SKM-1 (cell line): Measurements from ENCODE around the gene RFX7.
"Not testable (repeated sequence)": the region's sequence is repeated elsewhere in the genome, so short reads cannot be mapped to it uniquely, and the experiment has no call there.

Experiments used
- DNase-seq: peaks from one replicate; lab custom pipeline; 2025; ENCODE audit not compliant: unreplicated experiment; lab: John Stamatoyannopoulos, UW

RFX7 gene

GRCh38 chr15:56243163-56244037, at the start of gene RFX7:
TSS of gene RFX7 (minus strand) at chr15:56243879. CDS start at chr15:56243285, 594 bp downstream.
- DNase-seq, result peak; percentile 47

DNA sequence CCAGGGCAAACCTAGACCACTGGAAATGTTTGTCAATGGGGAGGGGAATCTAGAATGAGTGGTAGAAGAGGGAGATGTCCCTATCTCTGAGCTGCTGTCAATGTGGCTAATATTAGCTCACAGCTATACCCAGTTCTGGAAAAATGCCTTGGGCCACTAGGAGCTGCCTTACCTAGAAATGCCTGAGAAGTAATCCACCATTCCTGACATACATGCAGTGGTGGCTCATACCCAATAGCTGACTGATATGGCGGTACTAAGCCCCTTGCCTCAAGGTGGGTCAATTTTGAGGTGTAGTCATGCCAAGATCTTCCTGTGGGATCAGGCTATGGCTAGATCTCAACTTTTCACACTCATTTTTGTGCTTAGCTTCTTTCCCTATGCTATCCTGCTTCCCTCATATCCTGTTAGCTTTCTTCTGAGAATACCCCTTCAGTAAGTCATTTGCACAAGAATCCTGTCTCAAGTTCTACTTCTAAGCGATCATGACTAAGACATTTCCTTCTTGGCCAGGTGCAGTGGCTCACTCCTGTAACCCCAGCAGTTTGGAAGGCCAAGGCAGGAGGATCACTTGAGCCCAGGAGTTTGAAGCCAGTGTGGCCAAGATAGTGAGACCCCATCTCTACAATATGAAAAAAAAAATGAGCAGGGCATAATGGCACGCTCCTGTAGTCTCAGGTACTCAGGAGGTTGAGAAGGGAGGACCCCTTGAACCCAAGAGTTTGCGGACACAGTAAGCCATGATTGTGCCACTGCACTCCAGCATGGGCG, 49.1 kb upstream of the RFX7 start:
- no peak for DNase-seq

DNA sequence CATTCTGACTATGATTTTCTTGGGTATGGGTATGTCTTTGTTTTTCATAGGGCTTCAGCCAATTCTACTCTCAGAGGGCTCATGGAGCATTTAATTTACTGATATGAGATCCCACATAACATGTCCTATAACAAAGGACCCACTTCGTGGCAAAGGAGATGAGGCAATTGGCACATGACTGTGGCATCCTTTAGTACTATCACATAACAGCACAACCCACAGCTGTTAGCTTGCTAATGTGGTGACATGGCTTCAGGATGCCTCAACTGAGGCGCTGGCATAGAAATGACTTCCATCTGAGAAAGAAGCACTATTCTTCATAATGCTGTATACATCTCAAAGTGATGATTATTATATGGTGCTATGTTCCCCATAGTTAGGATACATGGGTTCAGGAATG, 48.1 kb upstream of the RFX7 start:
- DNase-seq, result no peak

GRCh38 chr15:56286213-56286612, 42.5 kb upstream of the RFX7 start:
- DNase-seq, result no peak

- no peak for DNase-seq
Measured at GRCh38 chr15:56281145-56281544, 37.5 kb upstream of the RFX7 start.

DNA sequence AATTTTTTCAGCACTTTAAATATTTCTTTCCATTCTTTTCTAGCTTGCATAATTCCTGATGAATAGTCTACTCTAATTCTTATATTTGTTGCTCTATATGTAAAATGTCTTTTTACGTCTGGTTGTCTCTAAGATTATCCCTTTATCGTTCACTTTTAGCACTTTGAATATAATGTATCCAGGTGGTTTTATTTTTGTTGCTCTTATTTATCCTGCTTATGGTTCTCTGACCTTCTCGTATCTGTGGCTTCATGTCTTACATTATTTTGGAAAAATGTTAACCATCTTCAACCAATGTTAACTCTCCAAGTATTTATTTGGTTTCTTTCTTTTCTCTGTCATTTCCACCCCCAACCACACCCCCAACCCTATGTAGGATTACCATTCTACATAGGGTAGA, 30.0 kb upstream of the RFX7 start:
- no peak for DNase-seq

DNA sequence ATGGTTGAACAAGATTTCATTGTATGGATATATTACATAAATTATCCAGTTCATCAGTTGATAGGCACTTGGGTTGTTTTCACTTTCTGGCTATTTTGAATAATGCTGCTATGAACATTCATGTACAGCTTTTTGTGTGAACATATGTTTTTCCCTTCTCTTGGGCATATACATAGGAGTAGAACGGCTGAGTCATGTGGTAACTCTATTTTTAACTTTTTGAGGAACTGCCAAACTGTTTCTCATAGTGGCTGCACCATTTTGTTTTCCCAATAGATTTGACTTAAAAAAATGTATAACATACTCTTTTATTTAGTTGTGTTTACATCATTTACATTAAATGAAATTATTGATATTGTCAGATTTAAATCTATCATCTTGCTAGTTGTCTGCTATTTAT, 28.8 kb upstream of the RFX7 start:
- no peak for DNase-seq

DNA sequence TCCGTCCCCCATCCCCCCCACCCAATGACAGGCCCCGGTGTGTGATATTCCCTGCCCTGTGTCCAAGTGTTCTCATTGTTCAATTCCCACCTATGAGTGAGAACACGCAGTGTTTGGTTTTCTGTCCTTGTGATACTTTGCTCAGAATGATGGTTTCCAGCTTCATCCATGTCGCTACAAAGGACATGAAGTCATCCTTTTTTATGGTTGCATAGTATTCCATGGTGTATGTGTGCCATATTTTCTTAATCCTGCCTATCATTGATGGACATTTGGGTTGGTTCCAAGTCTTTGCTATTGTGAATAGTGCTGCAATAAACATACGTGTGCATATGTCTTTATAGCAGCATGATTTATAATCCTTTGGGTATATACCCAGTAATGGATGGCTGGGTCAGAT, 22.8 kb upstream of the RFX7 start:
- not testable (repeated sequence) for DNase-seq

DNA sequence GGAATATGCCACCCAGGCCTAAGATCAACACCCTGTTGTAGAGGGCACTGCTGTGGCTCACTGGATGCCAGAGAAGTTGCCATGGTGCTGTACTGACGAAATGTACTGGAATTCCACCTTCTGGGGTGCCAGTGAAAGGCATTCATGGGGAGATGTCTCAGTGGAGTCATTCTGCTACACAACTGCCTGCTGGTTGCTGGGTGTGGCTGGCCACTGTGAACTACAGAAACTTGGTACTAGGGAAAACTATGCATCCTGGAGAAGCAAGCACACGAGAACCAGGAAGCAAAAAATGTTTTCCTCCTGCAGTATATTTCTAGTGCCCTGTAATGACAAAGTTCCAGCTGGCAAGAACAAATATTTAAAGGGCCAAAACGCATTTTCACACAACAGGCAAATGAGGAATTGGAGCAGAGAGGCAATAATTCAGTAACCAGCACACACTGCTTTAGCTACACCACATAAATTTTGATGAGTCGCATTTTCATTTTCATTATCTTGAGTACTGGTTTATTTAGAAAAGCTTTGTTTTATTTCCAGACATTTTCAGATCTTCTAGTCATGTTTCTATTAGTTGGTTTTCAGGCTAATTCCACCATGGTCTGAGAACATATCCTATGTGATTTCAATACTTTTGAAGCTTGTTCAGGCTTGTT, 18.3 kb upstream of the RFX7 start:
- DNase-seq, result no peak

- DNase-seq, result not testable (repeated sequence)
Measured at GRCh38 chr15:56257306-56257705, 13.6 kb upstream of the RFX7 start.

DNA sequence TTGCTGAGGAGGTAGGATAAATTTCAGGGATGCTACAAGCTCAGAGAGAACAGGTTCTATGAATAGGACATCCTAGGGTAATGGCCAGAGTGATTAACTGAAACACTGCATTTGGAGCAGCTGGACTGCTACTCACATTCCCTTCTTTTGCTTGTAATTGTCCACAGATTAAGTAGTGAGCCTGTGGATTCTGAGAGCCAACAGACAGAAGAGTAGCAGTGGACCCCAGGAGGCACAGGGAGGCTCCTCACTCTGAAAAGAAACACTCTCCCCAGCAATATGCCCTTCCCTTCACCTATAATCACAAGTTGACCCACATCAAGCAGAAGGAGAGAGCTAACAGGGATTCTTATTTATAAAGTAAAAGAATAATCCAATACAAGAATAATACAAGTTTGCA, 10.6 kb upstream of the RFX7 start:
- no peak for DNase-seq

- DNase-seq, result no peak
Measured at GRCh38 chr15:56252386-56252785, 8.7 kb upstream of the RFX7 start.

DNA sequence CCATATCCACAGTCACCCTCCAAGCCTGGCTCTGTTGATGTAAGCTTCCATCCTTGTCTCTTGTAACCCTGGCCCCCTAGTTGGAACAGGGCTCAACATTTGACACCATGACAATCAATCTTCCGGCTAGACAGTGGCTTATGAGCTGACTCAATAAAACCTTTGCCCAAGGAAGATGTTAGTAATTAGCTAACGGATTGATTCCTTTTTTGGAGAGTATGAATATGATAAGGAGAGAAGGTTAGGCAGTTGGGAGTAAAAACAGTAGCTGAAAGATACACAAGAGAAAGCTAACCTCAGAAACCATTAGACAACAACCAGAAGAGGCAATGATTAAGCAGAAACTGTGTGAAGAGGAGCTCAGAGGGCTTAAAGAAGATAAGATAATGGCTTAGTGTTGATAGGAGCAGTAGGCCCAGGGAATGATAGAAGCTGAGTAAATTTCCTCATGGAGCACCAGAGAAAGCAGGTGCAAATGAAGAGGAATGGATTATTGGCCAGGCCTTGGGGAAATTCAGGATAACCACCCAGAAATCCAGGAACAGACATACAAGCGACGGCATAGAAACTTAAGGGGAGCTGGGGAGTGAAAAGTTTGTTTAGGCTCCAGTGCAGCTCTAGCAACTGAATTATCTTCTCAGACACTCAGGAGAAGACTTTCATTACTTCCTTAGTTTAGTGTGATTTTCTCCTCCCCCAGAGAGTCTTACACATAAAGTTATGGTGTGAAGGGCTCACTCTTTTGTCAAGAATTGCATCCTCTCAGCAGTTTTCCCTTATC, 7.8 kb upstream of the RFX7 start:
- DNase-seq, result no peak

GRCh38 chr15:56250626-56251025, 6.9 kb upstream of the RFX7 start:
- DNase-seq, result no peak

GRCh38 chr15:56249092-56249491, 5.4 kb upstream of the RFX7 start:
- DNase-seq, result no peak

DNA sequence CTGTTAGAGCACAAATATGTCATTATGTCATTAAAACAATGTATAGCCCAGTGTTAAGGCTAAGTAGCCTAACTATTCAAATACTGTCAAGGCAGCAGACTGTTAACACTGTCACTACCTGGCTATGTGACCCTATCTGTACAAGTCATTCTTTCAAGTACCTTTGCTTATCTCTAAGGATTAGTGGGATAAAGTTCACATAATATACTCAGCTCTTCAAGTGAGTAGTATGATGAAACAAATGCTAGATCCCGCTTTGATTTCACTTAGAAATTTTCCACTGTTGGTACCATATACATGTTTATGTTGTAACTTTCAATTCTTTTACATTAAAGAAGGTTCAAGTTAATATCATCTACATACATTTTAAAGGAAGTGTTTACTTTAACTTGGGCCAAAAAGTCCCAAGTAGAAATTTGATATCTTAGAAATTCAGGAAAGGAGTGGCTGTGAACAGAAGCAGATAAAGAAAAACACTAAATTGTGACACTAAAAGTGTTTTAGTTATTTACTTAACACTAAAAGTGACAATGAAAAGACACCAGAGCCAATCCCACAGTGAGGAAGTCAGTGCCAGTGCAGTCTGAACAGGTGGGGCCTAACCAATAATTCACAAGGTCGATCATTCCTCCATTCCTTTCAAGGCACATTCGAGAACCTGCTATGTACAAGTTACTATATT, 4.8 kb upstream of the RFX7 start:
- DNase-seq, result no peak

DNA sequence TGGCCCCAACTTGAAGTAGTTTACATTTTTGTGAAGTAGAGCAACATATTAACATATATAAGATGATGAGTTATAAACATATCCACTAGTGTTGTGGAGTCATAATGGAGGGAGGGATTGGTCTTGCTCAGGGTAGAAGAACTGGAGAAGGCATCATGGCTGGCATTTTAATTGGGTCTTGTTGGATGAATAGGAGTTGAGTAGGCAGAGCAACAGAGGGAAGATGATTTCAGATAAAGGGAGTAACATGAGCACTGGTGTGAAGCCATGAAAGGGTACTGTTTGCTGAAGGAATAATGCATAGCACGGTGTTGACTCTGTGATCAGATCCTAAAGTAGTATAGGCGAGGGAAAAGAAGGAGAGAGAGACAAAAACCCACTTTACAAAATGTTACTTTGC, 3.6 kb upstream of the RFX7 start:
- no peak for DNase-seq

- DNase-seq, result peak; percentile 87
Measured at GRCh38 chr15:56245871-56246814, 2.5 kb upstream of the RFX7 start.
